Endothelial cell (in vitro differentiated cells): Measurements from ENCODE around the gene CIDEB. TPM values are rescaled to one million over a fixed set of nuclear protein-coding genes. Genes with fewer than 3 reads are reported as not detected.

Source experiments
- DNase-seq: peaks from one replicate; pipeline ENCODE4 v3.0.0; 2021; ENCODE audit warnings: low spot score
- H3K27ac Mint-ChIP-seq: one replicate; pipeline ENCODE4 v1.8.0; 2021; ENCODE audit warnings: mixed read lengths, inconsistent platforms; ENCODE audit not compliant: unreplicated experiment
- H3K27me3 Mint-ChIP-seq: one replicate; pipeline ENCODE4 v1.8.0; 2021; ENCODE audit warnings: mild to moderate bottlenecking, moderate library complexity, mixed read lengths, inconsistent platforms; ENCODE audit not compliant: unreplicated experiment
- H3K36me3 Mint-ChIP-seq: one replicate; pipeline ENCODE4 v1.8.0; 2021; ENCODE audit warnings: mild to moderate bottlenecking, low read depth, mixed read lengths, inconsistent platforms; ENCODE audit not compliant: unreplicated experiment
- H3K4me1 Mint-ChIP-seq: one replicate; pipeline ENCODE4 v1.8.0; 2021; ENCODE audit warnings: mild to moderate bottlenecking, mixed read lengths, inconsistent platforms; ENCODE audit not compliant: unreplicated experiment
- H3K4me3 Mint-ChIP-seq: one replicate; pipeline ENCODE4 v1.8.0; 2021; ENCODE audit warnings: mild to moderate bottlenecking, mixed read lengths, inconsistent platforms; ENCODE audit not compliant: unreplicated experiment
- H3K9me3 Mint-ChIP-seq: one replicate; pipeline ENCODE4 v1.8.0; 2021; ENCODE audit warnings: mixed read lengths, inconsistent platforms; ENCODE audit not compliant: unreplicated experiment
- total RNA-seq: library from RNA; stranded (reverse); fragmentation: NEBNext Ultra II Directional; extraction: Animal tissue kit (Norgen Biotek cat#: 25700); gene quantifications from one replicate; pipeline ENCODE4 v1.2.1, GENCODE V29; 2021; ENCODE audit not compliant: unreplicated experiment
- TF ChIP-seq, protein P1 (sequence below): fragments of 200-600 bp; sonication (generic); IDR thresholded peaks from one replicate; pipeline ENCODE4 v1.5.0; 2021; ENCODE audit warnings: antibody characterized with exemption; ENCODE audit not compliant: unreplicated experiment

Gene CIDEB
- total RNA-seq, 1 donor from 2014 or later = 0.82 TPM

DNA sequence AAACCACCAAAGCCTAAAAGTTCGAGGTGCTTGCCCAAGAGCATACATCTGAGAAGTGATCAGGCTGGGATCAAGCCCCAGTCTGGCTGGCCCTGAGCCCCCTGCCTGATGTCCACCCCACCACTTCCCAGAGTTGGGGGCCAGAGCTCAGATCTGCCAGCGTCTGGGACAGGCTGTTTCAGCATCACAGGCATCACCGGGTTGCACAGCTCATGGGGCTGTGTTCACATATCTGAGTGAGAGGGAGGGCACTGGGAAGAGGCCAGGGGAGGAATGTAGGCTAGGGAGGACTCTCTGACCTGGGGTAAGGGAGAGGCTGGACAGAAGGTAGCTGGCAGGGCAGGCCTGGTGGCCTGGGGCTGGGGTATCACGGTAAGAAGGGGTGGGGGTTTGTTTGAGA lies 50.8 kb downstream of the CIDEB start:
- Mint-ChIP-seq H3K36me3 (no peaks in the 10 kb centered on the region), H3K9me3 (no peaks in the 10 kb centered on the region), H3K4me1 (peaks cover 9% of the 10 kb centered on the region), H3K27me3 (peaks cover 15% of the 10 kb centered on the region), H3K4me3 (no peak overlapping the region), H3K27ac (no peak overlapping the region)
- no peak for DNase-seq
- TF ChIP-seq, protein P1, sequence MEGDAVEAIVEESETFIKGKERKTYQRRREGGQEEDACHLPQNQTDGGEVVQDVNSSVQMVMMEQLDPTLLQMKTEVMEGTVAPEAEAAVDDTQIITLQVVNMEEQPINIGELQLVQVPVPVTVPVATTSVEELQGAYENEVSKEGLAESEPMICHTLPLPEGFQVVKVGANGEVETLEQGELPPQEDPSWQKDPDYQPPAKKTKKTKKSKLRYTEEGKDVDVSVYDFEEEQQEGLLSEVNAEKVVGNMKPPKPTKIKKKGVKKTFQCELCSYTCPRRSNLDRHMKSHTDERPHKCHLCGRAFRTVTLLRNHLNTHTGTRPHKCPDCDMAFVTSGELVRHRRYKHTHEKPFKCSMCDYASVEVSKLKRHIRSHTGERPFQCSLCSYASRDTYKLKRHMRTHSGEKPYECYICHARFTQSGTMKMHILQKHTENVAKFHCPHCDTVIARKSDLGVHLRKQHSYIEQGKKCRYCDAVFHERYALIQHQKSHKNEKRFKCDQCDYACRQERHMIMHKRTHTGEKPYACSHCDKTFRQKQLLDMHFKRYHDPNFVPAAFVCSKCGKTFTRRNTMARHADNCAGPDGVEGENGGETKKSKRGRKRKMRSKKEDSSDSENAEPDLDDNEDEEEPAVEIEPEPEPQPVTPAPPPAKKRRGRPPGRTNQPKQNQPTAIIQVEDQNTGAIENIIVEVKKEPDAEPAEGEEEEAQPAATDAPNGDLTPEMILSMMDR = no peak

DNA sequence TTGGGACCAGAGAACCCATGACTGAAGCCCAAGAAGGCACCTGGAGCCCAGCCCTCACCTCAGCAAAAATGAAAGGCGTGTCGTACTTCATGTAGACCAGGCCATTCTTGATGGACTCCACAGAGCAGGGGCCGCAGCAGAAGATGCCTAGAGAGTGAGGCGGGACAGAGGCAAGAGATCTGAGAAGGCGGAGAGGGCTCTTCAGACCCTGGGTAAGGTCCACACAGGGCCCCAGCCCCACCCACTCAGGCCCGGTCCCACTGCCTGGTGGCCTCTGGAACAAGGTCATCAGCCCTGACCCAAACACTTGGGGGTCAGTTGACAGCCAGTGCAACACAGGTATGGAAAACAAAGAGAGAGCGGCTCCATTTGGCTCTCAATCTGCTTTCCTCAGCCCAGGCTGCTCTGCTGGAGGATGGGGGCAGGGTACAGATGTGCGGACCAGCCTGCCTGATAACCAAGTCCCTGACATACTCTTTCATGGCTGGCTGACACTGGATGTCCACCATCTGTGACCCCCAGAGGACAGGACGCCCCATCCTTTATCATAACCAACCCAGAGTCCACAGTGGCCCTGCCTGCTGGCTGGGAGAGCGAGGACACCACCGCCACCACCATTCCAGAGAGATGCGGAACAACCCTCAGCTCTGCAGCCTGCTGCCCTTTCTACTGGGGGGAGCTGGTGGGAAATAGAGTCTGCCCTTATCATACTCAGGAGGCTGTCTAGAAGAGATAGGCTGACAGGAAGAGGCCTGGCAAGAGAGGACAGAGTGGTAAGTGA lies 51.7 kb downstream of the CIDEB start:
- TF ChIP-seq, protein P1 = no peak
- Mint-ChIP-seq H3K27me3 (peaks cover 13% of the 10 kb centered on the region), H3K36me3 (no peaks in the 10 kb centered on the region), H3K27ac (no peak overlapping the region), H3K4me1 (peaks cover 9% of the 10 kb centered on the region), H3K9me3 (no peaks in the 10 kb centered on the region), H3K4me3 (no peak overlapping the region)
- no peak for DNase-seq

DNA sequence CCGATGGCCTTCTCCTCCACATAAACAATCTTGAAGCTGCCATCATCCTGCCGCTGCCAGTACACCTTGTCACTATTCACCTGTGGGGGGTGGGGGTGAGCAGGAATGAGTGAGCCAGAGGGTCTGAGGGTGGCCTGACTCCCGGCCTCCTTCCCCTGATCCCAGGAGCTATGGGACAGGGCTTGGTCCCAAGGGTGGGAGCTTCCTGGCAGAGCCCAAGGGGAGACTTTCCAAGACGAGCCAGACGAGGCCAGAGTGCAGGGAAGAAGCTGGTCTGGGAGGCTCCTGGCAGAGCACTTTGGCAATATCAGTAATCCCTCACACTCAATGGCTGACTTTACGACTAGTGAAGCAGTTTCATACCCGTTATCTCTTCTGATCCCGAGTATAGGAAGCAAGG lies 52.3 kb downstream of the CIDEB start:
- Mint-ChIP-seq H3K4me3 (no peak overlapping the region), H3K27me3 (peaks cover 11% of the 10 kb centered on the region), H3K36me3 (no peaks in the 10 kb centered on the region), H3K9me3 (no peaks in the 10 kb centered on the region), H3K4me1 (peaks cover 9% of the 10 kb centered on the region), H3K27ac (no peak overlapping the region)
- DNase-seq = no peak
- TF ChIP-seq, protein P1 = no peak

Other genes with a start within 250 kb of the CIDEB start
- gene CPNE6, start 236.4 kb downstream of the CIDEB start, total RNA-seq = not detected
- 23.9 TPM for gene PCK2, start 213.7 kb downstream of the CIDEB start, total RNA-seq
- 38.2 TPM for gene DCAF11, start 193.2 kb downstream of the CIDEB start, total RNA-seq
- gene NRL, start 193.0 kb downstream of the CIDEB start, total RNA-seq = 1.2 TPM
- gene FITM1, start 177.3 kb downstream of the CIDEB start, total RNA-seq = 0.59 TPM
- 43.6 TPM for gene PSME1, start 171.8 kb downstream of the CIDEB start, total RNA-seq
- 16.7 TPM for gene EMC9, start 166.4 kb downstream of the CIDEB start, total RNA-seq
- gene PSME2, start 161.4 kb downstream of the CIDEB start, total RNA-seq = 73.6 TPM
- gene RNF31, start 160.5 kb downstream of the CIDEB start, total RNA-seq = 90.2 TPM
- gene IRF9, start 146.7 kb downstream of the CIDEB start, total RNA-seq = 25.7 TPM
- 31.8 TPM for gene REC8, start 135.9 kb downstream of the CIDEB start, total RNA-seq
- 29.0 TPM for gene IPO4, start 119.2 kb downstream of the CIDEB start, total RNA-seq
- 41.8 TPM for gene TM9SF1, start 112.5 kb downstream of the CIDEB start, total RNA-seq
- not detected for gene TSSK4, start 102.3 kb downstream of the CIDEB start, total RNA-seq
- gene CHMP4A, start 94.5 kb downstream of the CIDEB start, total RNA-seq = 34.3 TPM
- 17.4 TPM for gene MDP1, start 91.9 kb downstream of the CIDEB start, total RNA-seq
- 154 TPM for gene NEDD8, start 75.6 kb downstream of the CIDEB start, total RNA-seq
- 61.3 TPM for gene GMPR2, start 75.0 kb downstream of the CIDEB start, total RNA-seq
- gene TINF2, start 65.4 kb downstream of the CIDEB start, total RNA-seq = 25.4 TPM
- gene TGM1, start 44.8 kb downstream of the CIDEB start, total RNA-seq = 1.7 TPM
- 17.7 TPM for gene RABGGTA, start 36.4 kb downstream of the CIDEB start, total RNA-seq
- gene DHRS1, start 8.2 kb downstream of the CIDEB start, total RNA-seq = 17.7 TPM
- 27.2 TPM for gene NOP9, start 8.1 kb downstream of the CIDEB start, total RNA-seq
- gene LTB4R2, start 2.2 kb upstream of the CIDEB start, total RNA-seq = 13.3 TPM
- 9.5 TPM for gene LTB4R, start 3.5 kb upstream of the CIDEB start, total RNA-seq
- 74.6 TPM for gene ADCY4, start 27.1 kb upstream of the CIDEB start, total RNA-seq
- gene RIPK3, start 32.0 kb upstream of the CIDEB start, total RNA-seq = 2.6 TPM
- 42.4 TPM for gene NFATC4, start 60.2 kb upstream of the CIDEB start, total RNA-seq
- gene NYNRIN, start 91.0 kb upstream of the CIDEB start, total RNA-seq = 49.0 TPM
- gene CBLN3, start 121.7 kb upstream of the CIDEB start, total RNA-seq = 1.5 TPM
- 43.8 TPM for gene KHNYN, start 122.0 kb upstream of the CIDEB start, total RNA-seq
- gene SDR39U1, start 134.8 kb upstream of the CIDEB start, total RNA-seq = 34.9 TPM
- gene CMA1, start 200.3 kb upstream of the CIDEB start, total RNA-seq = not detected